Neural cell (in vitro differentiated cells): ENCODE measurements around the gene MID1. TPM values are rescaled to one million over a fixed set of nuclear protein-coding genes. Genes with fewer than 3 reads are reported as not detected.

Source experiments
- H2AFZ ChIP-seq: fragments of 200-600, 300-800 bp; sonication (generic), shearing (Covaris generic); 2 replicates; pipeline ENCODE4 v1.6.0; 2014; ENCODE audit warnings: low read depth, mild to moderate bottlenecking, antibody characterized with exemption, low read length, moderate library complexity
- H3F3A ChIP-seq: fragments of 200-600 bp; shearing (Covaris generic); 2 replicates; pipeline ENCODE4 v1.6.1; 2016; ENCODE audit warnings: mild to moderate bottlenecking, moderate library complexity, mixed read lengths, antibody characterized with exemption, low read length; ENCODE audit not compliant: insufficient read depth, poor library complexity, severe bottlenecking
- H3K27ac ChIP-seq: fragments of 200-600, 300-800 bp; sonication (generic), shearing (Covaris generic); 2 replicates; pipeline ENCODE4 v1.5.1; 2014; ENCODE audit warnings: mild to moderate bottlenecking, low read length, moderate library complexity
- H3K27me3 ChIP-seq: fragments of 300-800, 200-600 bp; sonication (generic), shearing (Covaris generic); 2 replicates; pipeline ENCODE4 v1.6.0; 2014; ENCODE audit warnings: mild to moderate bottlenecking, low read depth, low read length, moderate library complexity; ENCODE audit not compliant: insufficient read depth
- H3K36me3 ChIP-seq: fragments of 300-800, 200-600 bp; sonication (generic), shearing (Covaris generic); 2 replicates; pipeline ENCODE4 v1.5.1; 2014; ENCODE audit warnings: mild to moderate bottlenecking, antibody characterized with exemption, low read length, moderate library complexity; ENCODE audit not compliant: insufficient read depth
- H3K4me2 ChIP-seq: fragments of 300-800, 200-600 bp; sonication (generic), shearing (Covaris generic); 2 replicates; pipeline ENCODE4 v1.6.0; 2014; ENCODE audit warnings: mild to moderate bottlenecking, low read length
- H3K4me3 ChIP-seq: fragments of 300-800, 200-600 bp; sonication (generic), shearing (Covaris generic); 2 replicates; pipeline ENCODE4 v1.5.1; 2014; ENCODE audit warnings: mild to moderate bottlenecking, low read length, moderate library complexity
- H3K79me2 ChIP-seq: fragments of 200-600 bp; shearing (Covaris generic); replicated peaks from 2 replicates; pipeline ENCODE4 v1.6.0; 2014; ENCODE audit warnings: mild to moderate bottlenecking, low read length, moderate library complexity; ENCODE audit not compliant: insufficient read depth
- H3K9ac ChIP-seq: fragments of 300-800, 200-600 bp; sonication (generic), shearing (Covaris generic); 2 replicates; pipeline ENCODE4 v1.6.1; 2016; ENCODE audit warnings: mild to moderate bottlenecking, low read length, mixed read lengths
- H3K9me2 ChIP-seq: fragments of 200-600 bp; shearing (Covaris generic); 2 replicates; pipeline ENCODE4 v1.6.1; 2016; ENCODE audit warnings: mild to moderate bottlenecking, low read length, mixed read lengths; ENCODE audit not compliant: insufficient read depth
- H3K9me3 ChIP-seq: fragments of 200-600, 300-800 bp; sonication (generic), shearing (Covaris generic); 2 replicates; pipeline ENCODE4 v1.6.1; 2016; ENCODE audit warnings: mild to moderate bottlenecking, mixed run types, low read length, moderate library complexity, mixed read lengths
- H4K20me1 ChIP-seq: fragments of 200-600 bp; shearing (Covaris generic); 2 replicates; pipeline ENCODE4 v1.6.1; 2016; ENCODE audit warnings: mild to moderate bottlenecking, mixed run types; ENCODE audit not compliant: insufficient read depth
- EP300 ChIP-seq: fragments of 450-650 bp; conservative IDR thresholded peaks from 2 replicates; pipeline ENCODE4 v1.6.1; 2014; ENCODE audit warnings: antibody characterized with exemption, mild to moderate bottlenecking, moderate library complexity; ENCODE audit not compliant: poor library complexity, severe bottlenecking
- EZH2 ChIP-seq: fragments of 200-600, 300-800 bp; shearing (Covaris generic), sonication (generic); IDR thresholded peaks from 2 replicates; pipeline ENCODE4 v1.6.1; 2014; ENCODE audit warnings: antibody characterized with exemption, low read length, borderline replicate concordance, mild to moderate bottlenecking; ENCODE audit not compliant: insufficient read depth, poor library complexity, severe bottlenecking
- MXI1 ChIP-seq: fragments of 450-650 bp; conservative IDR thresholded peaks from 2 replicates; pipeline ENCODE4 v1.6.1; 2014; ENCODE audit warnings: antibody characterized with exemption, mild to moderate bottlenecking; ENCODE audit not compliant: poor library complexity, severe bottlenecking
- POLR2AphosphoS5 ChIP-seq: IDR thresholded peaks from 2 replicates; pipeline ENCODE4 v1.6.1; 2012
- RAD21 ChIP-seq: fragments of 450-650 bp; conservative IDR thresholded peaks from 2 replicates; pipeline ENCODE4 v1.6.1; 2014; ENCODE audit warnings: antibody characterized with exemption, mild to moderate bottlenecking, moderate library complexity
- SMC3 ChIP-seq: fragments of 450-650 bp; conservative IDR thresholded peaks from 2 replicates; pipeline ENCODE4 v1.6.1; 2014; ENCODE audit warnings: antibody characterized with exemption, mild to moderate bottlenecking, moderate library complexity; ENCODE audit not compliant: poor library complexity
- TAF1 ChIP-seq: IDR thresholded peaks from 2 replicates; pipeline ENCODE4 v1.6.1; 2012; ENCODE audit warnings: low read depth
- polyA plus RNA-seq: library from polyadenylated mRNA; depleted of rRNA; stranded (reverse); fragments of >200 nt; gene quantifications from 2 replicates; pipeline ENCODE4 v1.2.3, GENCODE V29; 2014
- TF ChIP-seq, protein P1 (sequence below): IDR thresholded peaks from 2 replicates; pipeline ENCODE4 v1.6.1; 2012; ENCODE audit warnings: borderline replicate concordance
- TF ChIP-seq, protein P2 (sequence below): fragments of 450-650 bp; IDR thresholded peaks from 2 replicates; pipeline ENCODE4 v1.5.1; 2014; ENCODE audit warnings: antibody characterized with exemption, mild to moderate bottlenecking, moderate library complexity; ENCODE audit not compliant: poor library complexity, severe bottlenecking

MID1 gene
- polyA plus RNA-seq, 1 donor from 2014 or later = 16.6 TPM

DNA sequence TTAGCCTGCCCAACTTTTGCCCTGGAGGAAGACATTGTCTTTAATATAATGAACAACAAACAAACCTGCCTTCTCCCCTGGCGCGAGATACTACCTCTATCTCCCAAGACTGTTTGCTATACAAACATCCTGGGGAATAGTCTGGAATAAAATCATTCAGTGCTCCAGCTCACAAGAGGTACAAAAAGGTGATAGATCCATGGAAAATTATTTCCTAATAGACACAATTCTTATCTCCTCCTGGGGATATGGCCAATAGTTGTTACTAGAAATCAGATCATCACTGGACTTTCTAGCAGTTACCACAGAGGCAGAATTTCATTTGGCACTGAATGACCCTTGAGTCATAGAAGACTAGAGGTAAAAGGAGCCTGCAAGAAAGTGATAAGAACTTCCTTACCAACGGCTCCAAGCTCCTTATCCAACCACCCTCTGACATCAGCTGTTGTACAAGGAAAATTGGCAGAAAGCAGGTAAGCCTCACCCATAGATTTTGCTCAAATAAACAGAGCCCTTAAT lies 38.1 kb downstream of the MID1 start:
- no peaks in the 10 kb centered on the region for H3K36me3 ChIP-seq
- no peak overlapping the region for H3K27ac ChIP-seq
- no peaks in the 10 kb centered on the region for H3K9me2 ChIP-seq
- no peaks in the 10 kb centered on the region for H3F3A ChIP-seq
- no peak overlapping the region for H3K9ac ChIP-seq
- no peak overlapping the region for H2AFZ ChIP-seq
- H4K20me1 ChIP-seq = no peaks in the 10 kb centered on the region
- H3K27me3 ChIP-seq = no peaks in the 10 kb centered on the region
- no peaks in the 10 kb centered on the region for H3K9me3 ChIP-seq
- no peak overlapping the region for H3K4me2 ChIP-seq
- TF ChIP-seq EP300 (no peak), POLR2AphosphoS5 (no peak), EZH2 (no peak), SMC3 (no peak), RAD21 (no peak), MXI1 (no peak), TAF1 (no peak)
- TF ChIP-seq, protein P1, sequence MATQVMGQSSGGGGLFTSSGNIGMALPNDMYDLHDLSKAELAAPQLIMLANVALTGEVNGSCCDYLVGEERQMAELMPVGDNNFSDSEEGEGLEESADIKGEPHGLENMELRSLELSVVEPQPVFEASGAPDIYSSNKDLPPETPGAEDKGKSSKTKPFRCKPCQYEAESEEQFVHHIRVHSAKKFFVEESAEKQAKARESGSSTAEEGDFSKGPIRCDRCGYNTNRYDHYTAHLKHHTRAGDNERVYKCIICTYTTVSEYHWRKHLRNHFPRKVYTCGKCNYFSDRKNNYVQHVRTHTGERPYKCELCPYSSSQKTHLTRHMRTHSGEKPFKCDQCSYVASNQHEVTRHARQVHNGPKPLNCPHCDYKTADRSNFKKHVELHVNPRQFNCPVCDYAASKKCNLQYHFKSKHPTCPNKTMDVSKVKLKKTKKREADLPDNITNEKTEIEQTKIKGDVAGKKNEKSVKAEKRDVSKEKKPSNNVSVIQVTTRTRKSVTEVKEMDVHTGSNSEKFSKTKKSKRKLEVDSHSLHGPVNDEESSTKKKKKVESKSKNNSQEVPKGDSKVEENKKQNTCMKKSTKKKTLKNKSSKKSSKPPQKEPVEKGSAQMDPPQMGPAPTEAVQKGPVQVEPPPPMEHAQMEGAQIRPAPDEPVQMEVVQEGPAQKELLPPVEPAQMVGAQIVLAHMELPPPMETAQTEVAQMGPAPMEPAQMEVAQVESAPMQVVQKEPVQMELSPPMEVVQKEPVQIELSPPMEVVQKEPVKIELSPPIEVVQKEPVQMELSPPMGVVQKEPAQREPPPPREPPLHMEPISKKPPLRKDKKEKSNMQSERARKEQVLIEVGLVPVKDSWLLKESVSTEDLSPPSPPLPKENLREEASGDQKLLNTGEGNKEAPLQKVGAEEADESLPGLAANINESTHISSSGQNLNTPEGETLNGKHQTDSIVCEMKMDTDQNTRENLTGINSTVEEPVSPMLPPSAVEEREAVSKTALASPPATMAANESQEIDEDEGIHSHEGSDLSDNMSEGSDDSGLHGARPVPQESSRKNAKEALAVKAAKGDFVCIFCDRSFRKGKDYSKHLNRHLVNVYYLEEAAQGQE = no peak
- TF ChIP-seq, protein P2, sequence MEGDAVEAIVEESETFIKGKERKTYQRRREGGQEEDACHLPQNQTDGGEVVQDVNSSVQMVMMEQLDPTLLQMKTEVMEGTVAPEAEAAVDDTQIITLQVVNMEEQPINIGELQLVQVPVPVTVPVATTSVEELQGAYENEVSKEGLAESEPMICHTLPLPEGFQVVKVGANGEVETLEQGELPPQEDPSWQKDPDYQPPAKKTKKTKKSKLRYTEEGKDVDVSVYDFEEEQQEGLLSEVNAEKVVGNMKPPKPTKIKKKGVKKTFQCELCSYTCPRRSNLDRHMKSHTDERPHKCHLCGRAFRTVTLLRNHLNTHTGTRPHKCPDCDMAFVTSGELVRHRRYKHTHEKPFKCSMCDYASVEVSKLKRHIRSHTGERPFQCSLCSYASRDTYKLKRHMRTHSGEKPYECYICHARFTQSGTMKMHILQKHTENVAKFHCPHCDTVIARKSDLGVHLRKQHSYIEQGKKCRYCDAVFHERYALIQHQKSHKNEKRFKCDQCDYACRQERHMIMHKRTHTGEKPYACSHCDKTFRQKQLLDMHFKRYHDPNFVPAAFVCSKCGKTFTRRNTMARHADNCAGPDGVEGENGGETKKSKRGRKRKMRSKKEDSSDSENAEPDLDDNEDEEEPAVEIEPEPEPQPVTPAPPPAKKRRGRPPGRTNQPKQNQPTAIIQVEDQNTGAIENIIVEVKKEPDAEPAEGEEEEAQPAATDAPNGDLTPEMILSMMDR = no peak
- H3K4me3 ChIP-seq = no peak overlapping the region
- no peaks in the 10 kb centered on the region for H3K79me2 ChIP-seq

DNA sequence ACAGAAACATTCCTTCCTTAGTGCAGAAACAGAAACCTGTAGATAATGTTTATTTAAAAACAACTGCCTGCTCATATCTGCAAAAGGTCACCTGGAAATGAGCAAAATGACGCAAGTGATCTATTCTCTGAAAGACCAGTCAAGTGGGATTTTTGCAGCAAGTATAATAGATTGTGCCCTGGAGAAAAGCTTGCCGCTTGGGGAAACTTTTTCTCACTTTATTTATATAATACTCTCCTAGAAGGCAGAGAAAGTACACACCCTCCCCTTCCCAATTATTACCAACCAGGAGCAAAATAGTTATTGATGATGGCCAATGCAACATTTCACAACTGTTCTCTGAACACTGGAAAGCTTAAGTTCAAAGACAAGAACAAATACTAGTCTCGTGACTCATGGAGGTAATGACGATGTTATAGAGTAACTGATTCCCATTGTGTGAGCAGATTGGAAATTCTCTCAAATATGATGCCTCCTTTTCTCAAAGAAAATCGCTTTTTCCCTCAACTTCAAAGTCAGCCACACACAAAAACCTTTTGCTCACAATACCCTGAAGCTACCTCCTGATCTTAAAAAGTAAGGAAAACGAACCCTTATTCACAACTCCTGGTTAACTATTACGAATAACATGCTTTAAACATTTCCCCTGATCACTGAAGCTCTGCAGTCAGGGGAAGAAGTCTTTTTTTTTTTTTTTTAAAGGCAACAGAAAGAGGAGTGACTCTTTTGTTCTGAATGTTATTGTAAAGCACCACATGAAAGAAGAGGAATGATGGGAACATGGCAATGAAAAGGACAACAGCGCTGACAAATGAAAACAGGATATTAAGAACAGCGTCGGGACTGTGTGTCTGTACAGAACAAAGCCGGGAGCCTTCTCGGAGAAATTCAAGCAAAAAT lies 41.0 kb downstream of the MID1 start:
- Histone ChIP-seq H3K9me2 (no peaks in the 10 kb centered on the region), H3K36me3 (no peaks in the 10 kb centered on the region), H4K20me1 (no peaks in the 10 kb centered on the region), H3K9ac (peak overlapping the region; percentile 38), H3K27ac (peak overlapping the region; percentile 47), H3F3A (no peaks in the 10 kb centered on the region), H3K4me3 (peak overlapping the region; percentile 31), H3K9me3 (no peaks in the 10 kb centered on the region), H2AFZ (peak overlapping the region; percentile 4), H3K4me2 (peak overlapping the region; percentile 35), H3K27me3 (no peaks in the 10 kb centered on the region), H3K79me2 (peaks cover 7% of the 10 kb centered on the region)
- TF ChIP-seq EZH2 = no peak
- no peak for TF ChIP-seq MXI1
- no peak for TF ChIP-seq TAF1
- TF ChIP-seq POLR2AphosphoS5 = no peak
- TF ChIP-seq, protein P2 = no peak
- TF ChIP-seq EP300 = no peak
- no peak for TF ChIP-seq RAD21
- TF ChIP-seq, protein P1 = no peak
